ENCODE measurements around the gene HSF2. TPM values are rescaled to one million over a fixed set of nuclear protein-coding genes. Genes with fewer than 3 reads are reported as not detected.

HSF2 gene
- polyA plus RNA-seq, 1 donor from 2014 or later, result 153 TPM

GRCh38 chr6:122426597-122426996 is 27.1 kb downstream of the HSF2 start:
- Histone ChIP-seq H3K36me3 (ENCODE audit: insufficient read depth, low read length) (peaks cover 8% of the 10 kb centered on the region), H3K27me3 (ENCODE audit: insufficient read depth, low read depth, low read length) (no peaks in the 10 kb centered on the region), H3K9me2 (ENCODE audit: insufficient read depth, low read length) (no peaks in the 10 kb centered on the region), H3F3A (ENCODE audit: insufficient read depth, low read length, poor library complexity, severe bottlenecking) (no peaks in the 10 kb centered on the region), H3K27ac (ENCODE audit: low read length) (no peak overlapping the region), H3K4me2 (ENCODE audit: low read length) (no peak overlapping the region), H3K9ac (ENCODE audit: low read length) (no peak overlapping the region), H4K20me1 (ENCODE audit: insufficient read depth) (no peaks in the 10 kb centered on the region), H2AFZ (ENCODE audit: low read depth, low read length) (no peak overlapping the region), H3K9me3 (ENCODE audit: low read length) (no peaks in the 10 kb centered on the region), H3K4me3 (ENCODE audit: low read length) (no peak overlapping the region), H3K79me2 (replicated peaks; ENCODE audit: insufficient read depth, low read length) (no peaks in the 10 kb centered on the region)
- TF ChIP-seq EZH2 (IDR thresholded peaks at IDR 0.05; ENCODE audit: borderline replicate concordance, insufficient read depth, low read length, poor library complexity, severe bottlenecking) (no peak), EP300 (conservative IDR thresholded peaks at IDR 0.05; ENCODE audit: poor library complexity, severe bottlenecking) (no peak), SMC3 (conservative IDR thresholded peaks at IDR 0.05; ENCODE audit: poor library complexity) (no peak), TAF1 (IDR thresholded peaks at IDR 0.05; ENCODE audit: low read depth) (no peak), REST (IDR thresholded peaks at IDR 0.05; ENCODE audit: borderline replicate concordance) (no peak), POLR2AphosphoS5 (IDR thresholded peaks at IDR 0.05) (no peak), MXI1 (conservative IDR thresholded peaks at IDR 0.05; ENCODE audit: poor library complexity, severe bottlenecking) (no peak), RAD21 (conservative IDR thresholded peaks at IDR 0.05) (no peak)
- TF ChIP-seq, protein P1, sequence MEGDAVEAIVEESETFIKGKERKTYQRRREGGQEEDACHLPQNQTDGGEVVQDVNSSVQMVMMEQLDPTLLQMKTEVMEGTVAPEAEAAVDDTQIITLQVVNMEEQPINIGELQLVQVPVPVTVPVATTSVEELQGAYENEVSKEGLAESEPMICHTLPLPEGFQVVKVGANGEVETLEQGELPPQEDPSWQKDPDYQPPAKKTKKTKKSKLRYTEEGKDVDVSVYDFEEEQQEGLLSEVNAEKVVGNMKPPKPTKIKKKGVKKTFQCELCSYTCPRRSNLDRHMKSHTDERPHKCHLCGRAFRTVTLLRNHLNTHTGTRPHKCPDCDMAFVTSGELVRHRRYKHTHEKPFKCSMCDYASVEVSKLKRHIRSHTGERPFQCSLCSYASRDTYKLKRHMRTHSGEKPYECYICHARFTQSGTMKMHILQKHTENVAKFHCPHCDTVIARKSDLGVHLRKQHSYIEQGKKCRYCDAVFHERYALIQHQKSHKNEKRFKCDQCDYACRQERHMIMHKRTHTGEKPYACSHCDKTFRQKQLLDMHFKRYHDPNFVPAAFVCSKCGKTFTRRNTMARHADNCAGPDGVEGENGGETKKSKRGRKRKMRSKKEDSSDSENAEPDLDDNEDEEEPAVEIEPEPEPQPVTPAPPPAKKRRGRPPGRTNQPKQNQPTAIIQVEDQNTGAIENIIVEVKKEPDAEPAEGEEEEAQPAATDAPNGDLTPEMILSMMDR (IDR thresholded peaks at IDR 0.05; ENCODE audit: poor library complexity, severe bottlenecking), result no peak

DNA sequence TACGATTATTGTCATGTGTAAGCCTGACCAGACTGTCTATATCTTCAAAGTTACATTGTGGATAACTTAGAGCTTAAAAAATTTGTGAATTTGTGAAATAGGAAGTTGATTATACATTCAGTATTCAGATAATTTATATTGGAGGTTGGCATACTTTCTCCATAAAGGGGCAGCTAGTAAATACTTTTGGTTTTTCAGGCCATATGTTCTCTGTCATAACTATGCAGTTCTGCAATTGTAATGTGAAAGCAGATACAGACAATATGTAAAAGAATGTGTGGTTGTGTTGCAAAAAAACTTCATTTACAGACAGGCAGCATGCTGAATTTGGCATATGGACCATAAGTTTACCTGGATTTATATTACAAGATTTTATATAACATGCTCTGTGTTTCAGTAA is 29.3 kb downstream of the HSF2 start:
- Histone ChIP-seq H3F3A (ENCODE audit: insufficient read depth, low read length, poor library complexity, severe bottlenecking) (no peaks in the 10 kb centered on the region), H3K4me2 (ENCODE audit: low read length) (no peak overlapping the region), H3K79me2 (replicated peaks; ENCODE audit: insufficient read depth, low read length) (no peaks in the 10 kb centered on the region), H3K9me2 (ENCODE audit: insufficient read depth, low read length) (no peaks in the 10 kb centered on the region), H2AFZ (ENCODE audit: low read depth, low read length) (no peak overlapping the region), H3K27me3 (ENCODE audit: insufficient read depth, low read depth, low read length) (no peaks in the 10 kb centered on the region), H3K9me3 (ENCODE audit: low read length) (no peaks in the 10 kb centered on the region), H4K20me1 (ENCODE audit: insufficient read depth) (no peaks in the 10 kb centered on the region), H3K36me3 (ENCODE audit: insufficient read depth, low read length) (peaks cover 8% of the 10 kb centered on the region), H3K4me3 (ENCODE audit: low read length) (no peak overlapping the region), H3K9ac (ENCODE audit: low read length) (no peak overlapping the region), H3K27ac (ENCODE audit: low read length) (no peak overlapping the region)
- no peak for TF ChIP-seq EZH2 (IDR thresholded peaks at IDR 0.05; ENCODE audit: borderline replicate concordance, insufficient read depth, low read length, poor library complexity, severe bottlenecking)
- TF ChIP-seq TAF1 (IDR thresholded peaks at IDR 0.05; ENCODE audit: low read depth), result no peak
- TF ChIP-seq RAD21 (conservative IDR thresholded peaks at IDR 0.05), result no peak
- TF ChIP-seq REST (IDR thresholded peaks at IDR 0.05; ENCODE audit: borderline replicate concordance), result no peak
- TF ChIP-seq EP300 (conservative IDR thresholded peaks at IDR 0.05; ENCODE audit: poor library complexity, severe bottlenecking), result no peak
- TF ChIP-seq POLR2AphosphoS5 (IDR thresholded peaks at IDR 0.05), result no peak
- no peak for TF ChIP-seq MXI1 (conservative IDR thresholded peaks at IDR 0.05; ENCODE audit: poor library complexity, severe bottlenecking)
- no peak for TF ChIP-seq SMC3 (conservative IDR thresholded peaks at IDR 0.05; ENCODE audit: poor library complexity)
- TF ChIP-seq, protein P1 (IDR thresholded peaks at IDR 0.05; ENCODE audit: poor library complexity, severe bottlenecking), result no peak

Measured in neural cell (in vitro differentiated cells).